ENCODE results near the gene CBFA2T3. TPM values are rescaled to one million over a fixed set of nuclear protein-coding genes. Genes with fewer than 3 reads are reported as not detected.

The CBFA2T3 gene
- total and polyA plus RNA-seq, 2 of the 8 experiments (the other 6 are each of a cell fraction or from before 2014, with no cell fraction given) = 0.51 to 1.3 TPM

- no peak for TF ChIP-seq EGR1 (IDR thresholded peaks at IDR 0.05; ENCODE audit: borderline replicate concordance, low read depth, low read length)
Observed at GRCh38 chr16:88841521-88842307, 135.3 kb downstream of the CBFA2T3 start (continued).
